ENCODE results near the gene OSR1.

Gene OSR1

GRCh38 chr2:19359021-19359357 is 566 bp upstream of the OSR1 start:
- DNase-seq (ENCODE audit: low spot score), result no peak

GRCh38 chr2:19357402-19358241 is 801 bp downstream of the OSR1 start:
- peak; percentile 18 for DNase-seq (ENCODE audit: low spot score)

GRCh38 chr2:19356545-19357401 is 1.6 kb downstream of the OSR1 start:
- DNase-seq (ENCODE audit: low spot score), result no peak

GRCh38 chr2:19355931-19356544 is 2.4 kb downstream of the OSR1 start:
- no peak for DNase-seq (ENCODE audit: low spot score)

GRCh38 chr2:19355416-19355821 is 3.0 kb downstream of the OSR1 start:
- no peak for DNase-seq (ENCODE audit: low spot score)

- no peak for DNase-seq (ENCODE audit: low spot score)
Observed at GRCh38 chr2:19355014-19355405, 3.4 kb downstream of the OSR1 start.

- DNase-seq (ENCODE audit: low spot score), result no peak
Observed at GRCh38 chr2:19353721-19354050, 4.7 kb downstream of the OSR1 start.

GRCh38 chr2:19352946-19353720 is 5.3 kb downstream of the OSR1 start:
- DNase-seq (ENCODE audit: low spot score), result no peak

- DNase-seq (ENCODE audit: low spot score), result no peak
Observed at GRCh38 chr2:19351899-19352697, 6.3 kb downstream of the OSR1 start.

GRCh38 chr2:19351499-19351898 is 6.9 kb downstream of the OSR1 start:
- DNase-seq (ENCODE audit: low spot score), result no peak

- no peak for DNase-seq (ENCODE audit: low spot score)
Observed at GRCh38 chr2:19350678-19351401, 7.6 kb downstream of the OSR1 start.

- DNase-seq (ENCODE audit: low spot score), result peak; percentile 26
Observed at GRCh38 chr2:19349911-19350677, 8.3 kb downstream of the OSR1 start.

GRCh38 chr2:19348692-19349091 is 9.7 kb downstream of the OSR1 start:
- no peak for DNase-seq (ENCODE audit: low spot score)

GRCh38 chr2:19347619-19348562 is 10.5 kb downstream of the OSR1 start:
- DNase-seq (ENCODE audit: low spot score), result peak; percentile 87

- DNase-seq (ENCODE audit: low spot score), result no peak
Observed at GRCh38 chr2:19346983-19347618, 11.3 kb downstream of the OSR1 start.

GRCh38 chr2:19337742-19338141 is 20.7 kb downstream of the OSR1 start:
- no peak for DNase-seq (ENCODE audit: low spot score)

- DNase-seq (ENCODE audit: low spot score), result no peak
Observed at GRCh38 chr2:19337202-19337601, 21.2 kb downstream of the OSR1 start.

- no peak for DNase-seq (ENCODE audit: low spot score)
Observed at GRCh38 chr2:19336781-19337180, 21.6 kb downstream of the OSR1 start.

Data from SW480 (cell line).